Chondrocyte (in vitro differentiated cells): Measurements from ENCODE around the gene ERVK3-1. TPM values are rescaled to one million over a fixed set of nuclear protein-coding genes. Genes with fewer than 3 reads are reported as not detected.

Experiments used
- DNase-seq: peaks from one replicate; pipeline ENCODE4 v3.0.0; 2021; ENCODE audit warnings: mixed read lengths, low spot score
- H3K27ac Mint-ChIP-seq: one replicate; pipeline ENCODE4 v1.8.0; 2021; ENCODE audit warnings: mild to moderate bottlenecking, moderate library complexity, mixed read lengths; ENCODE audit not compliant: unreplicated experiment
- H3K27me3 Mint-ChIP-seq: 2 replicates; pipeline ENCODE4 v1.8.0; 2021; ENCODE audit warnings: low read depth, mixed read lengths
- H3K36me3 Mint-ChIP-seq: 2 replicates; pipeline ENCODE4 v1.8.0; 2021; ENCODE audit warnings: low read depth, mixed read lengths
- H3K4me1 Mint-ChIP-seq: 2 replicates; pipeline ENCODE4 v1.8.0; 2021; ENCODE audit warnings: low read depth, mild to moderate bottlenecking, mixed read lengths
- H3K4me3 Mint-ChIP-seq: one replicate; pipeline ENCODE4 v1.8.0; 2021; ENCODE audit warnings: mild to moderate bottlenecking, moderate library complexity, mixed read lengths; ENCODE audit not compliant: unreplicated experiment
- H3K9me3 Mint-ChIP-seq: 2 replicates; pipeline ENCODE4 v1.8.0; 2021; ENCODE audit warnings: low read depth, mixed read lengths
- total RNA-seq: library from RNA; stranded (reverse); gene quantifications from 3 replicates; pipeline ENCODE4 v1.2.1, GENCODE V29; 2021
- TF ChIP-seq, protein P1 (sequence below): fragments of 200-600 bp; sonication (generic); IDR thresholded peaks from 2 replicates; pipeline ENCODE4 v1.5.0; 2021; ENCODE audit warnings: antibody characterized with exemption, mild to moderate bottlenecking, moderate library complexity

Gene ERVK3-1
- total RNA-seq, 1 donor from 2014 or later, result 26.0 TPM

GRCh38 chr19:58355908-58356765 lies 51.0 kb downstream of the ERVK3-1 start:
- Mint-ChIP-seq H3K36me3 (peaks cover 4% of the 10 kb centered on the region), H3K27ac (no peak overlapping the region), H3K9me3 (no peaks in the 10 kb centered on the region), H3K4me1 (peaks cover under 1% of the 10 kb centered on the region), H3K4me3 (no peak overlapping the region), H3K27me3 (no peaks in the 10 kb centered on the region)
- peak; percentile 92 for DNase-seq
- TF ChIP-seq, protein P1, sequence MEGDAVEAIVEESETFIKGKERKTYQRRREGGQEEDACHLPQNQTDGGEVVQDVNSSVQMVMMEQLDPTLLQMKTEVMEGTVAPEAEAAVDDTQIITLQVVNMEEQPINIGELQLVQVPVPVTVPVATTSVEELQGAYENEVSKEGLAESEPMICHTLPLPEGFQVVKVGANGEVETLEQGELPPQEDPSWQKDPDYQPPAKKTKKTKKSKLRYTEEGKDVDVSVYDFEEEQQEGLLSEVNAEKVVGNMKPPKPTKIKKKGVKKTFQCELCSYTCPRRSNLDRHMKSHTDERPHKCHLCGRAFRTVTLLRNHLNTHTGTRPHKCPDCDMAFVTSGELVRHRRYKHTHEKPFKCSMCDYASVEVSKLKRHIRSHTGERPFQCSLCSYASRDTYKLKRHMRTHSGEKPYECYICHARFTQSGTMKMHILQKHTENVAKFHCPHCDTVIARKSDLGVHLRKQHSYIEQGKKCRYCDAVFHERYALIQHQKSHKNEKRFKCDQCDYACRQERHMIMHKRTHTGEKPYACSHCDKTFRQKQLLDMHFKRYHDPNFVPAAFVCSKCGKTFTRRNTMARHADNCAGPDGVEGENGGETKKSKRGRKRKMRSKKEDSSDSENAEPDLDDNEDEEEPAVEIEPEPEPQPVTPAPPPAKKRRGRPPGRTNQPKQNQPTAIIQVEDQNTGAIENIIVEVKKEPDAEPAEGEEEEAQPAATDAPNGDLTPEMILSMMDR, result no peak

DNA sequence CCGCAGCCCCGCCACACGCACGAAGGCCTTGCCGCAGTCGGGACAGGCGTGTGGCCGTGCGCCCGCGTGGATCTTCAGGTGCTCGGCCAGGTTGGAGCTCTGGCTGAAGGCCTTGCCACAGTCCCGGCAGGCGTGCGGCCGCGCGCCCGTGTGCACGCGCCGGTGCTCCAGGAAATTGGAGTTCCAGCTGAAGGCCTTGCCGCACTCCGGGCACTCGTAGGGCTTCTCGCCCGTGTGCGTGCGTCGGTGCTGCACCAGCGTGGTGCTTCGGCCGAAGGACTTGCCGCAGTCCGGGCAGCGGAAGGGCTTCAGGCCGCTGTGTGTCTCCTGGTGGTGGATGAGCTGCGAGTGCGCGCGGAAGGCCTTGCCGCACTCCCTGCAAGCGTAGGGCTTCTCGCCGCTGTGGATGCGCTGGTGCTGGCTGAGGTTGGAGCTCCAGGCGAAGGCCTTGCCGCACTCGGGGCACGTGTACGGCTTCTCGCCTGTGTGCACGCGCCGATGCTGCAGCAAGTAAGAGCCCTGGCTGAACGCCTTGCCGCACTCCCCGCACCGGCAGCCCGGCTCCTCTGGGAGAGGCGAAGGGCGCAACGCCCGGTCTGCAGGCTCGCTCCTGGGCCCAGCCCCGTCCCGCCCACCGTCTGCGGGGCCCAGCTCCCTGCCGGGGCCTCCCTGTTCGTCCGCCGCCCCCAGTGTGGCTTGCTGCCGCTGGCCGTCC lies 51.7 kb downstream of the ERVK3-1 start:
- Mint-ChIP-seq H3K4me1 (peaks cover 7% of the 10 kb centered on the region), H3K27me3 (no peaks in the 10 kb centered on the region), H3K27ac (no peak overlapping the region), H3K36me3 (peaks cover 4% of the 10 kb centered on the region), H3K9me3 (no peaks in the 10 kb centered on the region), H3K4me3 (no peak overlapping the region)
- TF ChIP-seq, protein P1, result no peak
- DNase-seq, result no peak

DNA sequence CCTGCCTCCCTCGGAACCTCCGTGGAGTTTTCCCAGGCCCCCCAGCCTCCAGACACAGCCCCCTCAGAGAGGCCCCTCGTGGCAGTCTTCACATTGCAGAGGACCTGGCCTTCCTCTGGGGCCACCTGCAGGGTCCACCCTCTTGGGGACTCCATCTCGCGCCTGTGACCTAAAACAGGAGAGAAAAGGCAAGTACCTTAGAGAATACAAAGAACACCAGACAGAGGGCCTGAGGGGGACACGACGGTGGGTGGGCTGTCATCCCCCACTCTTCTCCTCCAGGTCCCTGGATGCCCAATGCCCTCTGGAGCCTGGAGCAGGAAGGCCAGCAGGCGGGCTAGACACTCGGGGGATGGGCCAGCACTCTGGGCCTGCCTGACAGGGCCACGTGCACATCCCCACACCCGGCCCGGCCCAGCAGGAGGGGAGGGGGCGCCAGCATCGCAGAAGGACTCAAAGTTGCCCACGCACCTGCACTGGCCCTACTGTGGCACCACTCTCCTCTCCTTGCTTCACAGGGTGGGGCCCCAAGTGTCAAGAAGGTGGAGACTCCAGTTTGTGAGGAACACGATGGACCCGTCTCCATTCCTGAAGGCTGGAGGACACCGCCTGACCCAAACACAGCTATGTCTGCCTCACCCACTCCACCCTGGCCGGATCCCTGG lies 52.4 kb downstream of the ERVK3-1 start:
- H3K4me1 Mint-ChIP-seq, result peaks cover 11% of the 10 kb centered on the region
- no peaks in the 10 kb centered on the region for H3K27me3 Mint-ChIP-seq
- no peaks in the 10 kb centered on the region for H3K9me3 Mint-ChIP-seq
- no peak overlapping the region for H3K27ac Mint-ChIP-seq
- no peak for DNase-seq
- TF ChIP-seq, protein P1, result no peak
- H3K36me3 Mint-ChIP-seq, result no peaks in the 10 kb centered on the region
- no peak overlapping the region for H3K4me3 Mint-ChIP-seq

- H3K4me3 Mint-ChIP-seq, result peak overlapping the region; percentile 83
- no peaks in the 10 kb centered on the region for H3K27me3 Mint-ChIP-seq
- H3K36me3 Mint-ChIP-seq, result no peaks in the 10 kb centered on the region
- TF ChIP-seq, protein P1, result peak; percentile 56
- DNase-seq, result no peak
- peaks cover 11% of the 10 kb centered on the region for H3K4me1 Mint-ChIP-seq
- peak overlapping the region; percentile 92 for H3K27ac Mint-ChIP-seq
- H3K9me3 Mint-ChIP-seq, result no peaks in the 10 kb centered on the region
These were observed 56.7 kb downstream of the ERVK3-1 start for GRCh38 chr19:58361900-58362271.
